Measurements from ENCODE around the gene TMEM63A. TPM values are rescaled to one million over a fixed set of nuclear protein-coding genes. Genes with fewer than 3 reads are reported as not detected.

The TMEM63A gene
- total and polyA plus RNA-seq, 11 donors = 13.7 to 42.7 (median 25.3) TPM

GRCh38 chr1:225851805-225852204 lies 30.4 kb downstream of the TMEM63A start:
- Histone ChIP-seq H3K27ac (no peak overlapping the region), H3K36me3 (peaks cover 0 to 89% (median 73%) of the 10 kb centered on the region in 9 donors), H3K27me3 (no peaks in the 10 kb centered on the region), H3K4me1 (peaks cover 0 to 41% (median 13%) of the 10 kb centered on the region in 12 donors), H3K9me3 (no peaks in the 10 kb centered on the region), H3K4me3 (no peak overlapping the region)
- ATAC-seq (no peak), DNase-seq (no peak)
- TF ChIP-seq CTCF (IDR thresholded peaks at IDR 0.05) (no peak), POLR2A (IDR thresholded peaks at IDR 0.05) (no peak)
- intact Hi-C loops (cut with DNase I) = loop anchor here in 1 of 10 donors (10.0 kb wide), 1 partner anchor 63 kb away; no protein-coding TSS in a partner anchor
- 64 to 66% (median 65%) methylated on average over 4 of the region's 4 CpGs for WGBS, 4 donors

GRCh38 chr1:225850370-225850769 lies 31.8 kb downstream of the TMEM63A start:
- no peaks in the 10 kb centered on the region for H3K9me3 ChIP-seq
- H3K36me3 ChIP-seq = peaks cover 0 to 88% (median 70%) of the 10 kb centered on the region in 9 donors
- H3K4me1 ChIP-seq = peaks cover 0 to 36% (median 15%) of the 10 kb centered on the region in 12 donors
- intact Hi-C loops (cut with DNase I) = loop anchor here in 1 of 10 donors (10.0 kb wide), 1 partner anchor 64 kb away; no protein-coding TSS in a partner anchor
- no peak for DNase-seq
- TF ChIP-seq CTCF (IDR thresholded peaks at IDR 0.05) (no peak), POLR2A (IDR thresholded peaks at IDR 0.05) (no peak)
- H3K27ac ChIP-seq = no peak overlapping the region
- ATAC-seq = no peak
- H3K27me3 ChIP-seq = no peaks in the 10 kb centered on the region
- no peak overlapping the region for H3K4me3 ChIP-seq
- 95 to 97% (median 97%) methylated on average over 7 of the region's 7 CpGs for WGBS, 4 donors

- ATAC-seq = no peak
- TF ChIP-seq POLR2A (IDR thresholded peaks at IDR 0.05) (no peak), CTCF (IDR thresholded peaks at IDR 0.05) (no peak)
- H3K36me3 ChIP-seq = peaks cover 0 to 88% (median 69%) of the 10 kb centered on the region in 9 donors
- WGBS, 4 donors = 47 to 56% (median 51%) methylated on average over 7 of the region's 7 CpGs
- no peak overlapping the region for H3K4me3 ChIP-seq
- intact Hi-C loops (cut with DNase I) = loop anchor here in 8 of 10 donors (5.0 to 10.0 kb wide), 6 partner anchors 38 to 373 kb away; partner anchors contain the start of genes EPHX1 (in 4 of the 8) and SRP9 (in 4 of the 8)
- no peaks in the 10 kb centered on the region for H3K9me3 ChIP-seq
- H3K4me1 ChIP-seq = peaks cover 0 to 38% (median 16%) of the 10 kb centered on the region in 12 donors
- H3K27me3 ChIP-seq = no peaks in the 10 kb centered on the region
- peak overlapping the region in 2 of 12 donors; percentile 7 to 27 for H3K27ac ChIP-seq
- DNase-seq = peak; percentile 39 to 83 (median 61)
Observed at GRCh38 chr1:225849925-225850324, 32.3 kb downstream of the TMEM63A start.

GRCh38 chr1:225848030-225848955 lies 33.9 kb downstream of the TMEM63A start:
- Histone ChIP-seq H3K36me3 (peaks cover 0 to 88% (median 68%) of the 10 kb centered on the region in 9 donors), H3K4me1 (peaks cover 0 to 38% (median 16%) of the 10 kb centered on the region in 12 donors), H3K27me3 (no peaks in the 10 kb centered on the region), H3K9me3 (no peaks in the 10 kb centered on the region), H3K4me3 (no peak overlapping the region), H3K27ac (peak overlapping the region in 4 of 12 donors; percentile 24 to 46 (median 35))
- WGBS, 4 donors = 65 to 74% (median 67%) methylated on average over 15 to 16 of the region's 16 CpGs
- intact Hi-C loops (cut with DNase I) = loop anchor here in 8 of 10 donors (5.0 to 10.0 kb wide), 5 partner anchors 36 to 371 kb away; partner anchors contain the start of genes EPHX1 (in 4 of the 8) and SRP9 (in 4 of the 8)
- ATAC-seq = peak in 2 of 4 donors; percentile 22 to 36
- DNase-seq = peak in 4 of 5 donors; percentile 42 to 67 (median 56)
- TF ChIP-seq POLR2A (IDR thresholded peaks at IDR 0.05) (no peak), CTCF (IDR thresholded peaks at IDR 0.05) (no peak)

Data from heart left ventricle (tissue), 16 donors.